ENCODE results near the gene PRAMEF12.
"Not testable (repeated sequence)": the region's sequence is repeated elsewhere in the genome, so short reads cannot be mapped to it uniquely, and the experiment has no call there.

The PRAMEF12 gene

DNA sequence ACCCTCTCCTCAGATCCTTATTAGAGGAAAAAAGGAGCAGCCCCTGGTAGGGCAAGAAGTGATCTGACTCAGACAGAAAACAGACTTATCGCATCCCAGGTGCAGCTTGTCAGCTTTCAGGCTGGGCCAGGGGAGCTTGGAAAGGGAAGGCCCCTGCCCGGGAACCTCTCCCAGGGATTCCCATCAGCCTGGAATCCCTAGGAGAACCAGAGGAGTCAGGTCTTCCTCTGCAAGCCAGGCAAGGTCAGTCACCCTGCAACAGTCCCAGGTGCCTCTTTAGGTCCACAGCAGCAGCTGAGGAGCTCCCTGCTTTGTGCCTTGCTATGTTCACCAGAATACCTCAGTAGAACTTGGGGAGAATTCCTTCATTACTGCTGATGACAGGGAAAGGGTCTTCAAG lies 2.9 kb upstream of the PRAMEF12 start:
- DNase-seq (ENCODE audit: low read depth in 2 of 2) = no peak

DNA sequence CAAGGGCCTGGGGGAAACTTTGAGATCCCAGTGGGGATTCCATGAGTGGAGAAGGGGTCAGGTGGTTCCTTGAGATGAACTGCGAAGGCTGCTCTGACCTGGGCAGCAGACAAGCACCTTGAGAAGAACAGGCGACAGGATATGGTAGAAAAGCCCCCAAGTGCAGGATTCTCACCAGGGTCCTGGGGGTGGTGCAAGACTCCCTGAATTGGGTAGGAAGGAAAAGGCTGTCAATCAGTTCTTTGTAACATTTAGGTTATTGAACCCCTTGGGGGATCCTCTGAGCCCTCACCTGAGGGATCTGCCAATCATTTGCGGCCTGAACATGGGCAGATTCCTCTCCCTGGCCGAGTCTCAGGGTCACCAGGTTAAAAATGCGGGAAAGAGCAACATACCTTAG lies 2.4 kb upstream of the PRAMEF12 start:
- no peak for DNase-seq (ENCODE audit: low read depth in 2 of 2)

DNA sequence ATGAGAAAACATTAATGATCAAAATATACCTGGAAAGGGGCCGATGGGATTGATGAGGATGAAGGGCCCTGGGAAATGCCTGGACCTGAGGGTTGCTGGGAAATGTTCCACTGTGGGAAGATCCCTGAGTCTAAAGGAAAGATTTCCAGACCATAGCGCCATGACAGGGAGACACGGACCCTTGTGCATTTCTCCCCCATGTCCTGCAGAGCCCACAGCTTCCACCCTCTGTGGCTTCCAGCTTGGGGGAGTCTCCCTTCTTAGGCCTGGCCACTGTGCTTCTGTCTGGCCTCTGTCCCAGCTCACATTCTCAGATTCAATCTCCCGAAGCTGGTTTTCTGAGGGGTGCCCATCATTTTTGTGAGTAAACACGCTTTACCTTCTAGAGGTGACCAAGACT lies 1.0 kb upstream of the PRAMEF12 start:
- no peak for DNase-seq (ENCODE audit: low read depth in 2 of 2)

DNA sequence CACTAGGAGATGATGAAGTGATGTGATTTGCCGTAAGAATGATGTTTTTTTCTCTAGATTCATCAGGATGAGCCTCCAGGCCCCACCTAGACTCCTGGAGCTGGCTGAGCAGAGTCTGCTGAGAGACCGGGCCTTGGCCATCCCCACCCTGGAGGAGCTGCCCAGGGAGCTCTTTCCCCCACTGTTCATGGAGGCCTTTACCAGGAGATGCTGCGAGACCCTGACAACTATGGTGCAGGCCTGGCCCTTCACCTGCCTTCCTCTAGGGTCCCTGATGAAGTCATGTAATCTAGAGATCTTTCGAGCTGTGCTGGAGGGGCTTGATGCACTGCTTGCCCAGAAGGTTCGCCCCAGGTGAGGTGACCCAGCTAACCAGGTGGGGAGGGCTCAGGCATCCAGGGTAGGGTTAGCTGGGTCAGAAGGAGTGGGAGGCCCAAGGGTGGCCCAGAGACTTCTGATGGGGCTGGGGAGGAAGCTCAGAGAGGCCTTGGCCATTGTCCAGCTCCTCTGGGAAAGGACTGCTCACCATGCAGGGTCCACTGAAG lies 1.3 kb downstream of the PRAMEF12 start:
- DNase-seq (ENCODE audit: low read depth in 2 of 2) = no peak

DNA sequence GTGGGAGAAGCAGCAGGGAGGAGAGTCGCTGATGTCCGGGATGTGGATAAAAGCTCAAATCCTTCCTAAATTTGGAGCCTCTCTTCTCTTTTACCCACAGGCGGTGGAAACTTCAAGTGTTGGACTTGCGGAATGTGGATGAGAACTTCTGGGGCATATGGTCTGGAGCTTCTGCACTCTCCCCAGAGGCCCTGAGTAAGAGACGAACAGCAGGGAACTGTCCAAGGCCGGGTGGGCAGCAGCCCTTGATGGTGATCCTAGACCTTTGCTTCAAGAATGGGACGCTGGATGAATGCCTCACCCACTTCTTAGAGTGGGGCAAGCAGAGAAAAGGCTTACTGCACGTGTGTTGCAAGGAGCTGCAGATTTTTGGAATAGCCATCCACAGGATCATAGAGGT lies 1.9 kb downstream of the PRAMEF12 start:
- DNase-seq (ENCODE audit: low read depth in 2 of 2) = no peak

DNA sequence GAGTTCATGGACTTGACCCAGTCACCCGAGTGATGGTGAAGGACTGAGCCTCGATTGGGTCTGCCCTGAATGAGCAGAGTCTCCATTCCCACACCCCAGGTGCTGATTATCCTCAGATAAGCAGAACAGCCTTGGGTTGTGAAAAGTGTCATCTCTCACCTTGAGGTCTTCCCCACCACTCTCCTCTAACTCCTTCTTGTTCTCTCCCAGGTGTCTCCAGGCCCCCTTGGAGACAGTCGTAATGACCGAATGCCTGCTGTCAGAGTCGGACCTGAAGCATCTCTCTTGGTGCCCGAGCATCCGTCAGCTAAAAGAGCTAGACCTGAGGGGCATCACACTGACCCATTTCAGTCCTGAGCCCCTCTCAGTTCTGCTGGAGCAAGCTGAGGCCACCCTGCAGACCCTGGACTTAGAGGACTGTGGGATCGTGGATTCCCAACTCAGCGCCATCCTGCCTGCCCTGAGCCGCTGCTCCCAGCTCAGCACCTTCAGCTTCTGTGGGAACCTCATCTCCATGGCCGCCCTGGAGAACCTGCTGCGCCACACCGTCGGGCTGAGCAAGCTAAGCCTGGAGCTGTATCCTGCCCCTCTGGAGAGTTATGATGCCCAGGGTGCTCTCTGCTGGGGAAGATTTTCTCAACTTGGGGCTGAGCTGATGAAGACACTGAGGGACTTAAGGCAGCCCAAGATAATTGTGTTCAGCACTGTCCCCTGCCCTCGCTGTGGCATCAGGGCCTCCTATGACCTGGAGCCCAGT lies 3.4 kb downstream of the PRAMEF12 start:
- no peak for DNase-seq (ENCODE audit: low read depth in 2 of 2)

DNA sequence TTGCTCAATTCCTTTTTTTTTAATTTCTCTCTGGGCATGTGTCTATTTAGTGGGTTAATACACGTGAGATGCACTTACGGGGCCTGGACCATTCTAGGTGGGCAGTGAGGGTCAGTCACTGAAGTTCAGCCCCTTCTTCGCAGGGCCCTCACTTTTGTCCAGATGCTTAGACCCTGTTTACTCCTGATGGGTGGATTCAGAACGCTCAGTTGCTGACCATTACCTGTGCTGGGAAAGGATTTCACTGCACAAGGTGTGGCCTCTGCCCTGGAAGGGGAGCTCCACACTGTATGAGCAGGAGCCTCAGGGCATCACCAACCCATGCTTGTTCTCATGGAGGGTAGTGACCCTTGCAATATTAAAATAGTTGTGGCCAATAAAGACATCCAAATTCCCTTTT lies 4.5 kb downstream of the PRAMEF12 start:
- no peak for DNase-seq (ENCODE audit: low read depth in 2 of 2)

DNA sequence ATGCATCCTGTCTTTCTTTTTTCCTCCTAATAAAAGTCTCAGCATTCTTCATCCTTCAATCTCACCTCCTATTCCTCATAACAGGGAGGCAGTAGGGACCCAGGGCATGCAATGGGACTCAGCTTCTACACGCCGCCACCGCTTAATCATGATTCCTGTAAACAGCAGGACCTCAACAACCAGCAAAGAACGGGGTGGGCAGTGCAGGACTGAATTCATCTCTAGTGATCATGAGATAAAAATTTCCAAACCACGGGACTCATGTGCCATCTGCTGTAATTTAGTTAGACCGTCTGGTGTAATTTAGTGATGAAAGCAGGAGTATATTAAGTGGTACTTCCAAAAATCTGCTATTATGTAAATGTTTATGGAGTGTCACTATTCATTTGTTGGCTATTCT lies 5.4 kb downstream of the PRAMEF12 start:
- no peak for DNase-seq (ENCODE audit: low read depth in 2 of 2)

DNA sequence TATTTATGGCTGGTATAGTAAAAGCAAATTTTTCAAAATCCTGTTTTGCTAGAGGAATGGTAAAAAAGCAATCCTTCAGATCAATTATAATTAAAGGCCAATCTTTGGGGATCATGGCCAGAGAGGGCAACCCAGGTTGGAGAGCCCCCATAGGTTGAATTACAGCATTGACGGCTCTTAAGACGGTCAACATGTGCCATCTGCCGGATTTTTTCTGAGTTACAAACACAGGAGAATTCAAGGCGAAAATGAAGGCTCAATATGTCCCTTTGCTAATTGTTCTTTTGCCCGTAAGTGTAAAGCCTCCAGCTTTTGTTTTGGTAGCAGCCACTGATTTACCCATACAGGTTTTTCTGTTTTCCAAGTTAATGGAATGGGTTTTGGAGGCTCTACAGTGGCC lies 8.0 kb downstream of the PRAMEF12 start:
- not testable (repeated sequence) for DNase-seq (ENCODE audit: low read depth in 2 of 2)

DNA sequence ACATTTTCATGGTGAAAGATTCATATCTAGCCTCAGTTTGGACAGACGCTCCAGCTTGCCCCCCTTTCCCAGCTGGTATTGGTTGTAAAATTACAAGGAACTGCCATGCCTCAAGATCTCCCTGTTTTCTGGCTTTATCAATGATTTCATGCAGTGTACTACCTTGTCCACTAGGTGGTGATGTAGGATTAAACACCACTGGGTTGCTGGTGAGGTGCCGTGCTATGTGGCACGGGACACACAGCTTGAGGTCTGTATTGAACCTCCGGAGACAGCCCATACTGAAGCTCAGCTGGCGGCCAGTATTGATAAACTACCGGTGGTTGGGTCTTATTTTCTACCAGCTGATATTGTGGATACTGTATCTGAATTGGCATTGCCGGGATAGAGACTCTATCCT lies 10.2 kb downstream of the PRAMEF12 start:
- not testable (repeated sequence) for DNase-seq (ENCODE audit: low read depth in 2 of 2)

DNA sequence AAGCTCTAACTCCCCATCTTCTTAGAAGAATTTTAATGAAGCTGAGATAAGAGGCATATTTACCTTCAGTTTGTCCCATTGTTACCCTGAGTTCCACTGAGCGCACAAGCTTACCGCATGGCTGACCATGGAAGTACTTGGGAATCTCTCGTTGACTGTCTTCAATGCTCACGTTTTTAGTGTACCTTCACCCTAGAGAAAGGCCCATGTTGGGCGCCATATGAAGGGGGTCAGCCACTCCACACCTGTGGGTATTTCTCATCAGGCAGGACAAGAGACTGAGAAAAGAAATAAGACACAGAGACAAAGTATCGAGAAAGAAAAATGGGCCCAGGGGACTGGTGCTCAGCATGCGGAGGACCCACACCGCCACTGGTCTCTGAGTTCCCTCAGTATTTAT lies 11.2 kb downstream of the PRAMEF12 start:
- not testable (repeated sequence) for DNase-seq (ENCODE audit: low read depth in 2 of 2)

DNA sequence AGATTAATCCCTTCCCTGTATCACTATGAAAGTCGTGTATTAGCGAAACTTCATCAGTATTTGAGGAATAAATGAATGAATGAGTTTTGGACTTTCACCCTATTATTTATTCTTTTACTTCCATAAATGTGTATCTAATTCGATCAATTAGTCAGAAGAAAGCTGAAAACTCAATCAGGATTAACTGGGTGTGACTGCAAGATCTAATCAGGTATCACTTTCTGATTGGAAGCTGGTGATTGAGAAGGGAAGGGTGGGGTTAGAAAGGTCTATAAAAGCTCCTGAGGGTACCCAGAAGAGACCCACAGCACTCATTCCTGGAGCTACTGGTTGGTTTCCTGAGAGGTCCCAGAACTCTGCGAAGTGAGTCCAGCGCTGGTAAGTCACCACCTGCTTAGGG lies 17.6 kb downstream of the PRAMEF12 start, which contains the start of gene PRAMEF1:
PRAMEF1 (plus strand) TSS at position 301 of the 400 bp plus-strand sequence. CDS start 1,831 bp downstream, outside the sequence.
- DNase-seq (ENCODE audit: low read depth in 2 of 2) = not testable (repeated sequence)

DNA sequence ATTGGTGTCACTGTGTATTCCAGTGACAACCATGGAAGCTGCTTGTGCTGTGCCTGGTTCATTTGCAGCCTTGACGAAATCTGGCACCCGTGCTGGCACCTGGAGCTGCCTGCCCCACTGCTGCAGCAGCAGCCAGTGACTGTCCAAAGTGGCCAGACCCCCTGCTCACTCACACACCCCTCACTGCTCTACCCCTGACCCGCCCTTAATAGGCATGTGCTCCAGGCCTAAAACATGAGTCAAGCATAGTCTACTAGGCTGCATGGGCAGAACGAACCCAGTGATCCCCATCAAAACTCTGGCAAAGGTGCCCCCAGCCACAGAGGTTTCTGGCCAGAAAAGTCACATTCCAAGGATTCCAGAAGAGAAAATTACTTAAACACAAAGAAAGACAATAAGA lies 25.4 kb downstream of the PRAMEF12 start:
- no peak for DNase-seq (ENCODE audit: low read depth in 2 of 2)

DNA sequence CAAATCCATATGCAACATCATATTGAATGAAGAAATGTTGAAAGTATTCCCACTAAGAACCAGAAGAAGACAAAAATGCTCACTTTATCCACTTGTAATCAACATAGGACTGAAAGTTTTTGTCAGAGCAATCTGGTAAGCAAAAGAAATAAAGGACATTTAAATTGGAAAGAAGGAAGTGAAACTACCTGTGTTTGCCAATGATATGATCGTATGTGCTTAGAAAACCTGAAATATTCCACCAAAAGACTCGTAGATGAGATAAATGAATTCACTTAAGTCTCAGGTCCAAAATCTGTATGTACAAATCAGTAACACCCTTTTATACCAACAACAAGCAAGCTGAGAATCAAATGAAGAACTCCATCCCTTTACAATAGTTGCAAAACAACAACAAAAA lies 26.2 kb downstream of the PRAMEF12 start:
- no peak for DNase-seq (ENCODE audit: low read depth in 2 of 2)

DNA sequence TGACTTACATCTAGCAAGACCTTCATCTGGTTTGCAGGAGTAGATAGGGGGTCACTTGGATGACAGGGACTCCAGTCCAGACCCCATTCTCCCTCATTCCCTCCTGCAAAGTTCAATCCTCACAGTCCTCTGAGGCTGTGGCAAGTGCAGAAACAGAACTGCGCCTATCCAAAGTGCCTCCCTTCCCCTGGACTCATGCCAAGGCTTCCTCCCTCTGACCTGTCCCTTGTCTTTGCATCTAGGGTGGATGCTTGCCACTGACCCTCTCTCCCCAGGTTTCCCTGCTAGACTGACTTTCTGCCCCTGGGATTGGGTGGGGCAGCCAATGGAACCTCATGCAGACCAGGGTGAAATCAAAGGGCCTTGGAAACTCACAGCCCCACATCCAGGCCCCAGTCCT lies 36.4 kb downstream of the PRAMEF12 start:
- no peak for DNase-seq (ENCODE audit: low read depth in 2 of 2)

DNA sequence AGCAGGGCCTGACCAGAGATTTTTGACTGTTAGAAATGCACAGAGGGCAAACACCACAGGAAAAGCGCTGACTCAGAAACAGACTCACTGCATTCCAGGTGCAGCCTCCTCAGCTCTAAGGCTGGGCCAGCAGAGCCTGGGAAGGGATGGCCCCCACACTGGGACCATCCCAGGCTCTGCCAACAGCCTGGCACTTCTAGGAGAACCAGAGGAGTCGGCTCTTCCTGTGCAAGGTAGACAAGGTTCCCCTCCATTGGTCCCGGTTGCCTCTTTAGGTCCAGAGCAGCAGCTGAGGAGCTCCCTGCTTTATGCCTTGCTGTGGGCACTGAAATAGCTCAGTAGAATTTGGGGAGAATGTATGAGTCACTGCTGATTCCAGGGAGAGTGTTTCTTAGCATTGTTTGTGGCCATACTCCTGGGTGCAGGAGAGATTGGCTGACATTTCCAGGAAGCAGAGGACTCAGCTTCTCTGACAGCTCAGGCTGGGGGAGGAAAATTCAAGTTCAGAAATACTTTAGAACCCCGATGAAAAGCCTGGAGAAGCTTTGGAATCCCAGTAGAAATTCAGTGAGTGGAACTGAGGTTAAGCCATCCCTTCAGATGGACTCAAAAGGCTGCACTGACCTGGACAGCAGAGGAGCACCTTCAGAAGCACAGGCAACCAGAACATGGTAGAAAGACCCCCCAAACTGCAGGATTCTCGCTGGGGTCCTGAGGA lies 37.3 kb downstream of the PRAMEF12 start:
- no peak for DNase-seq (ENCODE audit: low read depth in 2 of 2)

DNA sequence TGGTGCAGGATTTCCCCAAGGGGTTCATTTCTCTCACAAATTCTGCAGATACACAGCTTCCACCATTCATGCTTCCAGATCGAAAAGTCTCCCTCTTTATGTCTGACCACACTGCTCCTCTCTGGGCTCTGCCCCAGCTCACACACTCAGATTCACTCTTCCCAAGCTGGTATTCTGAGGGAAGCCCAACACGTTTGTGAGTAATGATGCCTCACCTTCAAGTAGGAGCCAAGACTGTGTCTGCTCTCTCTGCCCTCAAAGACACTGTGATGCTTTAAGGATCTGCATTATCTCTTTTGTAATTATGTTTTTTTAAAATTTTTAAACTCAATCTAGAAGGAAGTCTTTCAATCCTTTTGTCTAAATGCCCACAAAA lies 37.9 kb downstream of the PRAMEF12 start:
- no peak for DNase-seq (ENCODE audit: low read depth in 2 of 2)

DNA sequence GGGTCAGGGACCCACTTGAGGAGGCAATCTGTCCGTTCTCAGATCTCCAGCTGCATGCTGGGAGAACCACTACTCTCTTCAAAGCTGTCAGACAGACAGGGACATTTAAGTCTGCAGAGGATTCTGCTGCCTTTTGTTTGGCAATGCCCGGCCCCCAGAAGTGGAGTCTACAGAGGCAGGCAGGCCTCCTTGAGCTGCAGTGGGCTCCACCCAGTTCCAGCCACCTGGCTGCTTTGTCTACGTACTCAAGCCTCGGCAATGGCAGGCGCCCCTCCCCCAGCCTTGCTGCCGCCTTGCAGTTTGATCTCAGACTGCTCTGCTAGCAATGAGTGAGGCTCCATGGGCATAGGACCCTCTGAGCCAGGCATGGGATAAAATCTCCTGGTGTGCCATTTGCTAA lies 45.5 kb downstream of the PRAMEF12 start:
- DNase-seq (ENCODE audit: low read depth in 2 of 2) = not testable (repeated sequence)
